IPS-18c (cell line): ENCODE data around the gene NWD2.
"Not testable (repeated sequence)": the region's sequence is repeated elsewhere in the genome, so short reads cannot be mapped to it uniquely, and the experiment has no call there.

Source experiments
- H3K4me3 ChIP-seq: 2 replicates; pipeline ENCODE4 v1.7.0; 2013; ENCODE audit warnings: low read depth, mild to moderate bottlenecking, low read length, moderate library complexity; ENCODE audit not compliant: insufficient read depth
- H3K9me3 ChIP-seq: one replicate; pipeline ENCODE4 v1.6.1; 2013; ENCODE audit warnings: mild to moderate bottlenecking, low read length, moderate library complexity; ENCODE audit not compliant: control insufficient read depth, insufficient read depth

Gene NWD2

DNA sequence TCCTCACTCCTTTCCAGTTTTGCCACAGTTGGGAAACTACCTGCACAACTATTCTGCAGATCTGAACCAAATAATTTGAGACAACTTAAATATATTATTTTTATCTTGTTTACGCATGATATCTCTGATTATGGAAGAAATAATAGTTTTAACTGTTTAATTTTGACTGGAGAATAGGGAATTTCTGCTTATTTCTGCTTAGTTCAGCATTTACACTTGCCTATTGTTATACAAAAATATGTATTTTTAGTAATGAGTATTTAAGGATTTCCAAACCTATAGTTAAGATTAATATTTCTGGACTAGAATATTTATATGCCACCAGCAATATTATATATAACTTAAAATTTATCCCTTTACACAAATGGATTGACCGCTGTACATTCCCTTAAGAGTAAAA, 125.5 kb downstream of the NWD2 start:
- H3K4me3 ChIP-seq: no peak overlapping the region

DNA sequence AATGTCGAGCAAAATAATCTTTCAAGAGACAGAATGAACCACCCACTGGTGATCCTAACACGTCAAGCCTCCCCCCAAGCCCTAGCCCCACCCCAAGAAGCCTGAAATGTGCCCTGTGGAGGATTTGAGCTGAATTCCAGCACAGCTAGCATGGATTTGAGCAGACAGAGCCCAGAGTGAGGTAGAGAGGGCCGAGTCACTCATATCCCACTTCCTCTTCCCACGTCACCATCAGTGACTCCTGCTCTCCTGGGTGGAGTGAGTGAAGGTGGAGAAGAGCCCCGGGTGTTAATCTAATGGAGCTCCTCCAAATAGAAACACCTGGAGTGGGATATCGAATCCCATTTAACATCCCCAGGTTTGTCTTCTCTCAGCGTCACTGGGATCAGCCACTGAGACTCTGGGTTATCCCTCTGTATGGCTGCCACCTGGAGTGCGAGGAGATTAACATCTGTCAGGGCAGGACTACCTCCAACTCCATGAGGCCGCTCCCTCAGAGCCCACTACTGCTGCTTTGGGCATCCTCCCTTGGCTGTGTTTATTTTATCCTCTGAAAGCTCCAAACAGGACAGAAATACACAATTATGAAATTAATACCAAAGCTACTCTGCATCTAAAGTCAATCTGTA, 136.6 kb downstream of the NWD2 start:
- Histone ChIP-seq H3K9me3 (no peaks in the 10 kb centered on the region), H3K4me3 (no peak overlapping the region)

More for the DNA sequence above, 125.5 kb downstream of the NWD2 start:
- H3K9me3 ChIP-seq: no peaks in the 10 kb centered on the region

DNA sequence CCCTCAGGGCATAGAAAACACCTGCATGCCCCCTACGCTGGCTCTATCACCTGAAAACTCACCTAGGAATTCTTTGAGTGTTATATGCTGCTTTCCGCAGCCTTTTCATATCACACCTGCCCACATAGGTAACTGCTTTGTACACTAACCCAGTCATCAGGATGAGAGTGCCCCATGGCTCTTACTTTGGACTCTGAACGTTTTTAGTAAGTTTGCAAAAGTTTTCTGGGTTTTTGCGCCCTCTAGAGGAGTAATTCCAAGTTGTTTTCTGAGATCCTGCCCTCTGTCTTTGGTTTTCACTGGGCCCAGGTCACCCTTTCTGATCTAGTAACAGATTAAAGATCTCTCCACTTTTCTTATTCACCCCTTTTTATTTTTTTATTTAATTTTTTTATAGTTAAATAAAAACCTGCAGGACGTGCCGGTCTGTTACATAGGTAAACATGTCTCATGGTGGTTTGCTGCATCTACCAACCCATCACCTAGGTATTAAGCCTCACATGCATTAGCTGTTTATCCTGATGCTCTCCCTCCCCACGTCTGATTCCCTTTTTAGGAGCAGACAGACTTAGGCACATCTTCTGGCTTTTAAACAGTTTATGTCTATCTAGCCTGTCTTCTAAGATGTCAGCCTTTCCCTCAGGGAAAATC, 139.2 kb downstream of the NWD2 start:
- no peaks in the 10 kb centered on the region for H3K9me3 ChIP-seq
- H3K4me3 ChIP-seq: no peak overlapping the region

DNA sequence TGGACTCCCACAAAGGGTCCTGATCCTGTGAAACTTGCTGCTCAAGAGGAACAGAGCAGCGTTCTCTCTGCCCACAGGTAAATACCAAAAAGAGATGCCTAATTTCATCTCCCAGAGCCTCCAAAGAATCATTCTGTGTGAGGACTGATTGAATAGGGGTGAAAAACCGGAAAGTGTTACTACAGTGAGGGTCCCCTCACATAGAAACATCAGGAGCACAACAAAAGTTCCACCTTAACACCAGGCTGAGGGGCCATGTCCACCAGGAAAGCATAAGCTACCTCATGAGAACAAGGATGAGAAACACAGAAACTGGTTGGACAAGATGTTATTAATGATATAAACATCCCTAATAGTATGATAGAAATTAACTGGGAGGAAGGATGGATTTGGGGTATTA, 140.9 kb downstream of the NWD2 start:
- no peak overlapping the region for H3K4me3 ChIP-seq
- no peaks in the 10 kb centered on the region for H3K9me3 ChIP-seq

DNA sequence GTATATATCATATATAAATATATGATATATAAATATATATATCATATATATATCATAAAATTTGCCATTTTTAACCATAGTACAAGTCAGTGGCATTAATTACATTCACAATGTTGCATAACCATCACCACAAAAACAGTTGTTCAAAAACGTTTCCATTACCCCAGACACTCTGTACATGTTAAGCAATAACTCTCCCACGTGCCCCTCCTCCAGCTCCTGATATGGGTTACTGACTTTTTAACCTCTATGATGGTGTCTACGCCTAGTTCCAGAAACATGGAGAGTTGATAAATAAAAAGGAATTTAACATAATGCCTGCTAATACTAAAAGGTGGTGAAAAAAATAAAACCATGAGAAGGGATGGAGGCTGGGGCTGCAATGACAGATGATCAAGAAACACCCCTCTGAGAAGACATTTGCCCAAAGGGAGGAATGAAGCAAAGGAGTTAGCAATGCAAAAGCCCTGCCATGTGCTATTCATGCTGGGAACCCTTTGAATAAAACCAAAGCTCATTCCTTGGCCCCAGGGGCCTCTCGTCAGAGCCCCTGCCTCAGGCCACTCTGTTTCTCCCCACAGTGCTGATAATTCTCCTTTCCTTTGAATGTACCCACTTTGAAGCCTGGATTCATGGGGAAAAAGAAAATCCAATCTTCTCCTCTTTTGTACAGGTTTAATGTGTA, 144.3 kb downstream of the NWD2 start:
- Histone ChIP-seq H3K4me3 (no peak overlapping the region), H3K9me3 (no peaks in the 10 kb centered on the region)

DNA sequence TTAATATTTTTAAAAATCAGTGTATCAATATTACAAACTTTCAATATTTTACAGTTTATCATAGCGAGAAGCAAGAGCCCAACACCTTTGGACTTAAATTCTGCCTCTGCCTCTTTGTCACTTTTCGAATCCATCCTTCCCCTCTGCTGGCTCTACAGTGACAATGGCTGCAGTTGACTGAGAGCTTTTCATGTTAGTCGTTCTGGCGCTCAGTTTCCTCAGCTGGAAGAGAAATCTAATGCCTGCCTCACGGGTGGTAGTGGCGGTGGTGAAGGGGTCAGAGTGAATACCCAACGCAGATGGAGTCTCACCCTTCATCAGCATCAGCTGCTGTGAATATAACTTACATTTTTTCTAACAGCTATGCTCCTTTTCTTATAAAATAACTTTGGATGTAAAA, 144.8 kb downstream of the NWD2 start:
- Histone ChIP-seq H3K9me3 (no peaks in the 10 kb centered on the region), H3K4me3 (no peak overlapping the region)

DNA sequence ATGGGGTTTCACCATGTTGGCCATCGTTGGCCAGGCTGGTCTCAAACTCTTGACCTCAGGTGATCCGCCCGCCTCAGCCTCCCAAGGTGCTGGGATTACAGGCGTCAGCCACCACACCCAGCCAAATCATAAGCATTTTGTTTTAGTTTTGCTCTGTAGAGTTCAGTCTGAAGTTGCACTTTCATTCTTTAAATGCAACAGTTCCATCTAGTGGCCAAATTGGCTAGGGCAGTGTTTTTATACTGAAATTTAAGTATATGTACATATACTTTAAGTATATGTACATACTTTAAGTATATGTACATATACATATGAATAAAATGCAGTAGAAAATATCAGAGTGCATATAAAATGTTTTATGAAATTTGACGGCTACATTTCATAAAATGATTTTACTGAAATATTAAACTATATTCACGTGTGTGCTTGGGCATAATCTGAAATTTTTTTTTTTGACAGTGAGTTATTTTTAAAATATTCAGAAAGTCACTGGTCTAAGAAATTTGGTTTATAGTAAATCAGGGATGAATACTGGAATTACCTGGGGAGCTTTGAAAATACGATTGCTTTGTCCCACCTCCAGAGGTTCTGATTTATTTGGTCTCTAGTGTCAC, 145.5 kb downstream of the NWD2 start:
- no peaks in the 10 kb centered on the region for H3K9me3 ChIP-seq
- H3K4me3 ChIP-seq: no peak overlapping the region

DNA sequence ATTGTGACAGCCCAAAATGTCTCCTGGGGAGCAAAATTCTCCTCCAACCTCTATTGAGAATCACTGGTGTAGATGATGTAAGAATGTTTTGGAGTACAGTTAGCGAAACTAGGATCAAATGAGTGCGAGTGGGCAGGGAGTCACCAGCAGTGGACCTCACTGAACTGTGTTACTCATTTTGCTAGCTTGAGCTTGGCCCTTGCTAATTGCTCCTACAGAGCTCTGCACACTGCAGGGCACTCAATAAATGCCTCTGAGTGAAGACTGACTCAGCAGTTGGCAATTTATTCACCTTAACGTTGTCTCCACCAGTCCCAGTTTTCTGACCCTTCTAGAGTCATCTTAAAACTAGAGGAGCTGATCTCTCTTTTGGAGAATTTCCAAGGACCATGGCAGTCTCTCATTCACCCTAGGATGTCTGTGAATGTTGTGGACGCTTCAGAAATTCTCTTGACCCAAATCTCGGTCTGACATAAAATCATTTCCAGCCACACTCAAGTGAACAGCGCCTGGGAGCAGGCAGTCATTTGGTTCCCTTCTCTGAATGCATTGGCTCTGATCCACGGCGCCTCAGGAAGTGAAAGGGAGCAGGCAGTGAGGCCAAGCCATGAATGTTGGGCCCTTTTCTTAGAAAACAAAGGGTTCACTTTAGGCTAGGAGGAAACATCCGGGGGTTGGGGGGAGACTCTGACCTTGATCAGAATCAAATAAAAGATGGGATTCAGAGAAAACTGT, 148.1 kb downstream of the NWD2 start:
- no peaks in the 10 kb centered on the region for H3K9me3 ChIP-seq
- H3K4me3 ChIP-seq: no peak overlapping the region

DNA sequence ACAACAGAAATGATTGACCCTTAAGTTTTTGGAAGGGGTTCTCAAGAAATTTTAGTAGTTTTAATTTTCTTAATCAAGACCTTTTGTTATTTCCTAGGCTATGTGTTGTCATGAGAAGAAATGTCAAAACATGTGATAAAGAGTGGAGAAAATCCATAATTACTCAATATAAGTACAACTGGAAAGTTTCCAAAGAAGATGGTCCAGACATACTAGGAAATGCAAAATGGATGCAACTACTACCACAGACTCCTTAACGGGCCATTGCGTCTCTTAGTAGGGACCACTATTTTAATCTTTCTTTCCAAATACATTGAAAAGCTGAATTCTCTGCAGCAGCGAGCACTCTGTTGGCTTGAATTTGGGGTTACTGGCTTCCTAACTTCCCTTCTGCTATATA, 148.8 kb downstream of the NWD2 start:
- no peaks in the 10 kb centered on the region for H3K9me3 ChIP-seq
- H3K4me3 ChIP-seq: no peak overlapping the region

DNA sequence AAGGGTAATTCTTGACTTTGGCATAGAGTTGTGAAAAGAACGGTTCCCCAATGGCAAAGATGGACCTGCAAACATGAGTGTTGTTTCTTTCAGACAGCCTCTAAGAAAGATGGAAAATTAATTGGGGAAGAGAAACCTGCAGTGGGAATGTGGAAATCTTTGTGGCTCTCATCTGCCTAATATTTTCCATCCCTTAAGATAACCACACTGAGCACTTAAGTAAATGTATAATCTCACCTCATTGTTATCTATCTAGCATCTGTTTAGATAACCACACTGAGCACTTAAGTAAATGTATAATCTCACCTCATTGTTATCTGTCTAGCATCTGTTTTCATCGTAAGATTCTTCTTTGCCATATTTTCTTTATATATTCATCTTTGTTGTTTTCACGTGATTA, 149.3 kb downstream of the NWD2 start:
- Histone ChIP-seq H3K9me3 (no peaks in the 10 kb centered on the region), H3K4me3 (no peak overlapping the region)

DNA sequence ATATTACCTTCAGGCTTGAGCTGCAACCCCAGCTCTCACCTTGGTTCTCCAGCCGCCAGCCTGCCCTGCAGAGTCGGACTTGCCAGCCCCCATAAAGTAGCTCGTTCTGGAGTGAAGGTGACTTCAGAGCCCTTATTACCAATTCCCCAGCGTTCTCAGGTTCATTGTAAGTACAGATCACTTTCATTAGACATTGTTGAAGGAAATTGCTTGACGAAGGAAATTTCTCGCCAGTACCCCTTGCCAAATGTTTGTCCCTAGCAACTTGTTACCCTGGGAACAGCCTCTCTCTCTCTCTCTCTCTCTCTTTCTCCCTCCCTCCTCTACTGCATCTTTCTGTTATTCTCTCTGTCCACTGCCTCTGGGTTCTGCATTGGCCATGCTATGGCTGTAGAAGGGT, 153.0 kb downstream of the NWD2 start:
- Histone ChIP-seq H3K4me3 (no peak overlapping the region), H3K9me3 (peaks cover 5% of the 10 kb centered on the region)

DNA sequence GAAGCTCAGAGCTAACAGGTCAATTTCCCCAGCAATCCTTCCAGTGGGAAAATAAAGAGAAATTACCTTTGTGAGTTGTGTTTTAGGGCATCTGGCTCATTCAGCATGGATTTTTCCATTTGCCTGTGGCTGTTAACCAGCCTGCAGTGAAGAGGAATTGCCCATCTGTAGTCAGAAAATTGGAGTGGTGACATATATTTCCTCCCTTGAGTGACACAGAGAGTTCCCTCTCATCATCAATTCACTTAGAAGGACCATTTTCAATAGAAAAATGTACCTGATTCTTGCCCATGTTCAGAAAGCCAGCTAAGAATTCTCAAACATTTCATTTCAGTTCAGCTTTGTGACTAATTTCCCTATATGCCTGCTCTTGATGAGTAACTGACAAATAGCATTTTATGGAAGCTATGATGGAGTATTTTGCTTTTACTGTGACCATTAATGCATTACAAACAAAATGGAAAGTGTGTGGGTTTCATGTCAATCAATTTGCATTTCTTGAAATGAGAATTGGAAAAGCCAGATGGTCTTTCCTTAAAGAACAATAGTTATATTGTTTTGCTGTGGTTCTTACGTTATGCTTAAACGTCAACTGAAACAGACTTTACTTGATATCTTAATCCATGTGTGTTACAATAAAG, 155.8 kb downstream of the NWD2 start:
- H3K9me3 ChIP-seq: peaks cover 5% of the 10 kb centered on the region
- H3K4me3 ChIP-seq: no peak overlapping the region

DNA sequence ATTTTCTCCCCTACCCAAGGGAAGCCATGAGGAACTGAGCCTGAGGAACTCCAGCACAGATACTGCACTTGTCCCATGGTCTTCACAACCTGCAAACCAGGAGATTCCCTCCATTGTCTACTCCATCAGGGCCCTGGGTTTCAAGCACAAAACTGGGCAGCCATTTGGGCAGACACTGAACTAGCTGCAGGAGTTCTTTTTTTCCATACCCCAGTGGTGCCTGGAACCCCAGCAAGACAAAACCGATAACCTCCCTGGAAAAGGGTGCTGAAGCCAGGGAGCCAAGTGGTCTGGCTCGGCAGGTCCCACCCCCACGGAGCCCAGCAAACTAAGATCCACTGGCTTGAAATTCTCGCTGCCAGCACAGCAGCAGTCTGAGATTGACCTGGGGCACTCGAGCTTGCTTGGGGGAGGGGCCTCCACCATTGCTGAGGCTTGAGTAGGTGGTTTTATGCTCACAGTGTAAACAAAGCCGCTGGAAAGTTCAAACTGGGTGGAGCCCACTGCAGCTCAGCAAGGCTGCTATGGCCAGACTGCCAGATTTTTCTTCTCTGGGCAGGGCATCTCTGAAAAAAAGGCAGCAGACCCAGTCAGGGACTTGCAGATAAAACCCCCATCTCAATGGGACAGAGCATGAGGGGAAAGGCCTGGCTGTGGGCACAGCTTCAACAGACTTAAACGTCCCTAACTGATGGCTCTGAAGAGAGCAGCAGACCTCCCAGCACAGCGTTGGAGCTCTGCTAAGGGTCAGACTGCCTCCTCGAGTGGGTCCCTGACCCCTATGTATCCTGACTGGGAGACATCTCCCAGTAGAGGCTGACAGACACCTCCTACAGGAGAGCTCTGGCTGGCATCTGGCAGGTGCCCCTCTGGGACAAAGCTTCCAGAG, 163.6 kb downstream of the NWD2 start:
- not testable (repeated sequence) for H3K4me3 ChIP-seq, H3K9me3 ChIP-seq

DNA sequence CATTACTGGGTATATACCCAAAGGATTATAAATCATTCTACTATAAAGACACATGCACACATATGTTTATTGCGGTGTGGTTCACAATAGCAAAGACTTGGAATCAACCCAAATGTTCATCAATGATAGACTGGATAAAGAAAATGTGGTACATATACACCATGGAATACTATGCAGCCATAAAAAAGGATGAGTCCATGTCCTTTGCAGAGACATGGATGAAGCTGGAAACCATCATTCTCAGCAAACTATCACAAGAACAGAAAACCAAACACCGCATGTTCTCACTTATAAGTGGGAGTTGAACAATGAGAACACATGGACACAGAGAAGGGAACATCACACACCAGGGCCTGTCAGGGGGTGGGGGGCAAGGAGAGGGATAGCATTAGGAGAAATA, 169.1 kb downstream of the NWD2 start:
- H3K4me3 ChIP-seq, H3K9me3 ChIP-seq: not testable (repeated sequence)

DNA sequence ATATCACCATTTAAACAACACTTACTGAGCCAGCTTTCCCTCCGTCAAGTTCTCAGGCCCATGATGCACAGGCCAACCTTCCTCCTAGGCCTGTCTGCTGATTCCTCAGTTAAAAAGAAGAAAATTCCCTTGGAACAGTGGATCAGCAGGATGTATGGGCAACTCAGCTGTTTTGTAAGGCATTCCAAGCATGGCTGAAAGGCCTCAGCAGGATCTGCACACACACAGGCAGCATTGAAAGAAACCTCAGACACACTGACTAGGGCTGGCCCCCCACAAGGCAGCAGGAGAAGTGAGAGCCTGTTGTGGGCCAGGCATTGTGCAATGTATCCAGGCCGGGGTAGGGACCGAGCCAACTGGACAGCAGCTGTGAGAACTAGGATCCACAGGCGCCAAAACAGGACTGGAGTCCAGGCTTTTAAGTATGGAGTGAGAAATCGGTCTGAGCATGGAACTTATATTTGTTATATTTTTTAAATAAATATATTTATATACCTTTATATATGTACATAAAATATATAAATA, 171.4 kb downstream of the NWD2 start:
- Histone ChIP-seq H3K9me3 (no peaks in the 10 kb centered on the region), H3K4me3 (no peak overlapping the region)

DNA sequence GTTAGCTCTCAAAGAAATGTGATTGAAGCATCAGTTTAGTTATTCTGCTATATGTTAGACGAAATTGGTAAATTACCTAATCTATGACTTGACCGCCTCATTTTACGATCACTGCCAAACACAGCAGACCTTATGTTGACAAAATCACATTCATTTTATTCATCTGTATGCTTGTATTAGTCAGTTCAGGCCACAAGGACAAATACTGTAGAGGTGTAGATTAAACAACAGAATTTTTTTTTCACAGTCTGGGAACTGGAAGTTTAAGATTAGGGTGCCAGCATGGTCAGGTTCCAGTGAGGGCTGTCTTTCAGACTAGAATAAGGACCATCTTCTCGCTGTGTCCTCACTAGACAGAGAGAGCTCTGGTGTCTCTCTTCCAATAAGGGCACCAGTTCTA, 177.1 kb downstream of the NWD2 start:
- Histone ChIP-seq H3K9me3 (no peaks in the 10 kb centered on the region), H3K4me3 (no peak overlapping the region)
